ENCODE data around the gene TRPV5. TPM values are rescaled to one million over a fixed set of nuclear protein-coding genes. Genes with fewer than 3 reads are reported as not detected.

The TRPV5 gene
- total and polyA plus RNA-seq, 2 donors (not counting 3 experiments of a cell fraction or from before 2014, with no cell fraction given) = not detected

DNA sequence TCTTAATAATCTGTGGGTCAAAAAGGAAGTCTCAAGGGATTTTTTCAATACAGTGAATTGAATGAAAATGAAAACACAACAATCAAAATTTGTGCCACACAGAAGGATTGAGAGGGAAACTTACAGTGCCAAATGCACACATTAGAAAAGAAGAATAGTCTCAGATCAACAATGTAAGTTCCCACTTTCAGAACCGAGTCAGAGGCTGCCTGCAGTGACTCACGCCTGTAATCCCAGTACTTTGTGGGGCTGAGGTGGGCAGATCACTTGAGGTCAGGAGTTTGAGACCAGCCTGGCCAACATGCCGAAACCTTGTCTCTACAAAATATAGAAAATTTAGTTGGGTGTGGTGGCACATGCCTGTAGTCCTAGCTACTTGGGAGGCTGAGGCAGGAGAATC lies 41.1 kb upstream of the TRPV5 start:
- intact Hi-C loops (cut with micrococcal nuclease) (no loop called here), dilution Hi-C loops (cut with MboI; ENCODE audit: extremely low pct_ligation_motif_present, low sequenced_read_pairs) (no loop called here)
- Histone ChIP-seq H3K4me2 (ENCODE audit: insufficient read depth, low read length) (no peak overlapping the region), H3K27ac (ENCODE audit: insufficient read depth, low read depth, low read length) (no peak overlapping the region), H3K9me3 (replicated peaks; ENCODE audit: control insufficient read depth, insufficient read depth, low read length) (no peaks in the 10 kb centered on the region), H4K20me1 (replicated peaks; ENCODE audit: control insufficient read depth, extremely low read depth, insufficient read depth, low read length) (no peaks in the 10 kb centered on the region), H2AFZ (ENCODE audit: low read depth, low read length) (no peak overlapping the region), H3K4me3 (replicated peaks in 1 of 3; ENCODE audit: insufficient read depth in 1 of 3, low read depth in 1 of 3, low read length in 3 of 3) (no peak overlapping the region), H3K27me3 (ENCODE audit: control insufficient read depth in 2 of 2, insufficient read depth in 2 of 2, low read length in 2 of 2) (no peaks in the 10 kb centered on the region), H3K4me1 (ENCODE audit: control insufficient read depth, extremely low read depth, insufficient read depth, low read length) (no peaks in the 10 kb centered on the region), H3K9me1 (replicated peaks; ENCODE audit: control insufficient read depth, extremely low read depth, insufficient read depth, low read length) (no peaks in the 10 kb centered on the region), H3K79me2 (ENCODE audit: control insufficient read depth, insufficient read depth, low read length) (no peaks in the 10 kb centered on the region), H3K9ac (replicated peaks; ENCODE audit: extremely low read depth, insufficient read depth, low read length) (no peak overlapping the region), H3K36me3 (ENCODE audit: control insufficient read depth in 2 of 2, extremely low read depth in 1 of 2, insufficient read depth in 2 of 2, low read length in 2 of 2) (no peaks in the 10 kb centered on the region)
- ChIA-PET POLR2A (no interaction called here), CTCF (interaction anchor here (1.0 kb wide), 1 partner anchor 29 kb away, joined by 4 read pairs; no protein-coding TSS in a partner anchor)
- TF ChIP-seq EZH2 (IDR thresholded peaks at IDR 0.05; ENCODE audit: borderline replicate concordance, low read depth, low read length, severe bottlenecking) (no peak), MYC (IDR thresholded peaks at IDR 0.05; ENCODE audit: low read depth, low read length) (no peak), POLR2A (IDR thresholded peaks at IDR 0.05; ENCODE audit: low read depth, low read length) (no peak), GATA2 (IDR thresholded peaks at IDR 0.05; ENCODE audit: insufficient read depth, insufficient read length, low read depth, low read length) (no peak), POLR2AphosphoS5 (IDR thresholded peaks at IDR 0.05; ENCODE audit: insufficient read depth, low read depth, low read length) (no peak), JUN (IDR thresholded peaks at IDR 0.05; ENCODE audit: borderline replicate concordance, insufficient read depth, insufficient read length, low read depth) (no peak), FOS (IDR thresholded peaks at IDR 0.05; ENCODE audit: borderline replicate concordance, insufficient read depth, low read length) (no peak)
- TF ChIP-seq, protein P1, sequence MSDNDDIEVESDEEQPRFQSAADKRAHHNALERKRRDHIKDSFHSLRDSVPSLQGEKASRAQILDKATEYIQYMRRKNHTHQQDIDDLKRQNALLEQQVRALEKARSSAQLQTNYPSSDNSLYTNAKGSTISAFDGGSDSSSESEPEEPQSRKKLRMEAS (IDR thresholded peaks at IDR 0.05; ENCODE audit: insufficient read depth, insufficient read length) = no peak
- TF ChIP-seq, protein P2, sequence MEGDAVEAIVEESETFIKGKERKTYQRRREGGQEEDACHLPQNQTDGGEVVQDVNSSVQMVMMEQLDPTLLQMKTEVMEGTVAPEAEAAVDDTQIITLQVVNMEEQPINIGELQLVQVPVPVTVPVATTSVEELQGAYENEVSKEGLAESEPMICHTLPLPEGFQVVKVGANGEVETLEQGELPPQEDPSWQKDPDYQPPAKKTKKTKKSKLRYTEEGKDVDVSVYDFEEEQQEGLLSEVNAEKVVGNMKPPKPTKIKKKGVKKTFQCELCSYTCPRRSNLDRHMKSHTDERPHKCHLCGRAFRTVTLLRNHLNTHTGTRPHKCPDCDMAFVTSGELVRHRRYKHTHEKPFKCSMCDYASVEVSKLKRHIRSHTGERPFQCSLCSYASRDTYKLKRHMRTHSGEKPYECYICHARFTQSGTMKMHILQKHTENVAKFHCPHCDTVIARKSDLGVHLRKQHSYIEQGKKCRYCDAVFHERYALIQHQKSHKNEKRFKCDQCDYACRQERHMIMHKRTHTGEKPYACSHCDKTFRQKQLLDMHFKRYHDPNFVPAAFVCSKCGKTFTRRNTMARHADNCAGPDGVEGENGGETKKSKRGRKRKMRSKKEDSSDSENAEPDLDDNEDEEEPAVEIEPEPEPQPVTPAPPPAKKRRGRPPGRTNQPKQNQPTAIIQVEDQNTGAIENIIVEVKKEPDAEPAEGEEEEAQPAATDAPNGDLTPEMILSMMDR (IDR thresholded peaks at IDR 0.05; ENCODE audit: extremely low read depth in 1 of 2, insufficient read depth in 1 of 2, low read depth in 1 of 2, low read length in 2 of 2) = no peak
- no peak for DNase-seq (ENCODE audit: low read depth, low spot score)
- no TSS peak for BruUV-seq (replicated peaks)
- no peak for FAIRE-seq
